Activated CD8-positive, alpha-beta T cell treated with anti-CD3 and anti-CD28 coated beads for 36 hours (primary cell): ENCODE results near the gene MYO10. TPM values are rescaled to one million over a fixed set of nuclear protein-coding genes. Genes with fewer than 3 reads are reported as not detected.

Experiments used
- ATAC-seq: fragments of 200-7000 bp; cut with Tn5 transposase; one replicate; pipeline ENCODE4 v1.10.0; 2021; ENCODE audit warnings: mild to moderate bottlenecking, moderate library complexity
- CTCF ChIA-PET: fragments of 350-600 bp; sonication (Branson Sonifier 250); formaldehyde crosslinking; loops from one replicate; lab custom pipeline; 2021; ENCODE audit warnings: antibody characterized with exemption; lab: Charles Lee
- POLR2A ChIA-PET: fragments of 350-600 bp; sonication (Branson Sonifier 250); formaldehyde crosslinking; loops from one replicate; lab custom pipeline; 2021; ENCODE audit warnings: antibody characterized with exemption; lab: Charles Lee
- DNase-seq: peaks from one replicate; pipeline ENCODE4 v3.0.0-alpha.2; 2020
- H3K27ac Mint-ChIP-seq: one replicate; pipeline ENCODE4 v1.8.0; 2021; ENCODE audit warnings: mild to moderate bottlenecking, mixed read lengths
- H3K27me3 Mint-ChIP-seq: one replicate; pipeline ENCODE4 v1.8.0; 2021; ENCODE audit warnings: mixed read lengths
- H3K36me3 Mint-ChIP-seq: one replicate; pipeline ENCODE4 v1.8.0; 2021; ENCODE audit warnings: low read depth, mixed read lengths
- H3K4me1 Mint-ChIP-seq: one replicate; pipeline ENCODE4 v1.8.0; 2021; ENCODE audit warnings: low read depth, mixed read lengths
- H3K4me3 Mint-ChIP-seq: one replicate; pipeline ENCODE4 v1.8.0; 2021; ENCODE audit warnings: mild to moderate bottlenecking, moderate library complexity, mixed read lengths
- H3K9me3 Mint-ChIP-seq: one replicate; pipeline ENCODE4 v1.8.0; 2021; ENCODE audit warnings: mixed read lengths
- intact Hi-C: fragments of 100-400 bp; cut with micrococcal nuclease; formaldehyde crosslinking; loops from one replicate; pipeline ENCODE4 v1.10.0; 2022
- total RNA-seq, 2 experiments: library from RNA; stranded (reverse); gene quantifications; one replicate each; pipeline ENCODE4 v1.2.3, GENCODE V29; 2021
- TF ChIP-seq, protein P1 (sequence below): fragments of 200-600 bp; IDR thresholded peaks from one replicate; pipeline ENCODE4 v1.8.0; 2022; ENCODE audit warnings: antibody characterized with exemption, mild to moderate bottlenecking

MYO10 gene
- total RNA-seq, 2 experiments from 2014 or later: 0.09 TPM; not detected in 1

DNA sequence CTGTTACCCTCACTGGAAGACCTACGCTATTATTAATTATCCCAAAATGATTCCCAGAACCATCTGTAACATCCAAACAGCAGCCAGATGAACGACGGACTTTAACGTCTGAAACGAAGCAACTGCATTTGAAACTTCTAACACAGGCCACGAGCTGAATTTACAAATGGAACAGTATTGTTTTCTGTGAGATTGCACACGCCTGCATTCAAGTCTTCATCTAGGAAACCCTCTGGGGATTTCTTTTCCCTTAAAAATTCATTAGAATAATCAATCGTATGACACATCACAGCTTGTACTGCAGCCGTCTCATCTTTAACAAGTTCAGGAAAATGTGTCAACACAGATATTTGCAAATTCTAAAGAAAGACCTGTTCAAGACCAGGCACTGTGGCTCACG lies 80.2 kb downstream of the MYO10 start:
- Mint-ChIP-seq H3K9me3 (no peaks in the 10 kb centered on the region), H3K27me3 (no peaks in the 10 kb centered on the region), H3K4me3 (no peak overlapping the region), H3K4me1 (no peaks in the 10 kb centered on the region), H3K36me3 (no peaks in the 10 kb centered on the region), H3K27ac (no peak overlapping the region)
- DNase-seq (no peak), ATAC-seq (no peak)
- TF ChIP-seq, protein P1, sequence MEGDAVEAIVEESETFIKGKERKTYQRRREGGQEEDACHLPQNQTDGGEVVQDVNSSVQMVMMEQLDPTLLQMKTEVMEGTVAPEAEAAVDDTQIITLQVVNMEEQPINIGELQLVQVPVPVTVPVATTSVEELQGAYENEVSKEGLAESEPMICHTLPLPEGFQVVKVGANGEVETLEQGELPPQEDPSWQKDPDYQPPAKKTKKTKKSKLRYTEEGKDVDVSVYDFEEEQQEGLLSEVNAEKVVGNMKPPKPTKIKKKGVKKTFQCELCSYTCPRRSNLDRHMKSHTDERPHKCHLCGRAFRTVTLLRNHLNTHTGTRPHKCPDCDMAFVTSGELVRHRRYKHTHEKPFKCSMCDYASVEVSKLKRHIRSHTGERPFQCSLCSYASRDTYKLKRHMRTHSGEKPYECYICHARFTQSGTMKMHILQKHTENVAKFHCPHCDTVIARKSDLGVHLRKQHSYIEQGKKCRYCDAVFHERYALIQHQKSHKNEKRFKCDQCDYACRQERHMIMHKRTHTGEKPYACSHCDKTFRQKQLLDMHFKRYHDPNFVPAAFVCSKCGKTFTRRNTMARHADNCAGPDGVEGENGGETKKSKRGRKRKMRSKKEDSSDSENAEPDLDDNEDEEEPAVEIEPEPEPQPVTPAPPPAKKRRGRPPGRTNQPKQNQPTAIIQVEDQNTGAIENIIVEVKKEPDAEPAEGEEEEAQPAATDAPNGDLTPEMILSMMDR: no peak
- intact Hi-C loops: no loop called here
- POLR2A ChIA-PET: no interaction called here
- CTCF ChIA-PET: no interaction called here

DNA sequence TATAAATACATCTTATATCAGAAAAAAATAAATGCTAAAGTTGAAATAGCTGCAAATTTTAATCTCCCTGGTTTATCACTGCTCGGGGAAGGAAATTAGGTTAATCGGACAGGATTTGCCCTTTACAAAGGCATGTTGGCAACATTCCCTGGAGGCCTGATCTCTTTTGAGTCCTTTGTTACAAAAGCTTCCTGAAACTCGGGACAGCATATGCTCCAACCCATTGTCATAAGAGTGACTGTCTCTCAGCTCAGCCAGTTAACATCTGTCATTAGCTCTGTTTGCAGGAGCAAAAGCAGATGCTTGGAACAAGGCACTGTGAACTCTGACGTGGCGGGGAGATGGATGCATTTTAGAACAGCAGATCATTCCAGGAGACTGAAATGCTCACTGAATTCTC lies 80.6 kb downstream of the MYO10 start:
- ChIA-PET POLR2A (no interaction called here), CTCF (no interaction called here)
- H3K27me3 Mint-ChIP-seq: peaks cover under 1% of the 10 kb centered on the region
- no peaks in the 10 kb centered on the region for H3K36me3 Mint-ChIP-seq
- no peaks in the 10 kb centered on the region for H3K4me1 Mint-ChIP-seq
- no peak for ATAC-seq
- H3K9me3 Mint-ChIP-seq: no peaks in the 10 kb centered on the region
- no peak for DNase-seq
- TF ChIP-seq, protein P1: no peak
- no peak overlapping the region for H3K4me3 Mint-ChIP-seq
- intact Hi-C loops: no loop called here
- no peak overlapping the region for H3K27ac Mint-ChIP-seq

DNA sequence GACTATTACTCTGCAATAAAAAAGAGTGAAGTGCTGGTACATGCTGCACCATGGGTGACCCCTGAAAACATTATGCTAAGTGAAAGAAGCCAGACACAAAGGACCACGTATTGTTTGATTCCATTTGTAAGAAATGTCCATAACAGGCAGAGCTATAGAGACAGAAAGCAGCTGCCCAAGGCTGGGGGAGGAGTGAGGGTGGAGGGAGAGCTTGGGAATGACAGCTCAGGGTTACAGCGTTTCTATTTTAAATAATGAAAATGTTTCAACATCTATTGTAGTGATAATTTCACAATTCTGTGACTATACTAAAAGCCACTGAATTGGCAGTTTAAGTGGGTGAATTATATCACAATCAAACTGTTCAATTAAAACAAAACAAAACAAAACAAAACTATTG lies 81.7 kb downstream of the MYO10 start:
- Mint-ChIP-seq H3K36me3 (no peaks in the 10 kb centered on the region), H3K4me3 (no peak overlapping the region), H3K27ac (no peak overlapping the region), H3K27me3 (peaks cover 1% of the 10 kb centered on the region), H3K9me3 (no peaks in the 10 kb centered on the region), H3K4me1 (no peaks in the 10 kb centered on the region)
- TF ChIP-seq, protein P1: no peak
- DNase-seq (no peak), ATAC-seq (no peak)
- intact Hi-C loops: no loop called here
- ChIA-PET CTCF (no interaction called here), POLR2A (no interaction called here)

DNA sequence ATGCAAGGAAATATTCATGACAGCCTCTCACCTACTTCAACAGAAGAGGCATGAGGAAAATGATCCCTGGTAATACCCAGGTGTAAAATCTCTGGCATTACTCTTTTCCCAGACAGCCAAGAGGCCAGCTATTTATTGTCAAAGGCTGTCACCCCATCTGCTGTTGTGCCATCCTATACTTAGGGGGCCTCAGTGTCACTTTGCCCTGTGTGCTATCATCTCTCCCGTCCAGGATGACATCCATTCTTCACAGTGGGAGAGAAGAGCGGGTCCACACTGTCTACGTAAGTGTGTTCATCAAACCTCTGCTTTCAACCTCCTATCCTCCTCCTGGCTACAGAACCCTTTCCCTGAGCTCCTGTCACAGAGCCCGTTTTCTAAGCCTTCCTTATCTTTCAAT lies 82.6 kb downstream of the MYO10 start:
- no peaks in the 10 kb centered on the region for H3K9me3 Mint-ChIP-seq
- DNase-seq (no peak), ATAC-seq (no peak)
- H3K27me3 Mint-ChIP-seq: peaks cover 1% of the 10 kb centered on the region
- intact Hi-C loops: no loop called here
- H3K4me1 Mint-ChIP-seq: no peaks in the 10 kb centered on the region
- ChIA-PET POLR2A (no interaction called here), CTCF (no interaction called here)
- H3K4me3 Mint-ChIP-seq: no peak overlapping the region
- no peaks in the 10 kb centered on the region for H3K36me3 Mint-ChIP-seq
- TF ChIP-seq, protein P1: no peak
- H3K27ac Mint-ChIP-seq: no peak overlapping the region

DNA sequence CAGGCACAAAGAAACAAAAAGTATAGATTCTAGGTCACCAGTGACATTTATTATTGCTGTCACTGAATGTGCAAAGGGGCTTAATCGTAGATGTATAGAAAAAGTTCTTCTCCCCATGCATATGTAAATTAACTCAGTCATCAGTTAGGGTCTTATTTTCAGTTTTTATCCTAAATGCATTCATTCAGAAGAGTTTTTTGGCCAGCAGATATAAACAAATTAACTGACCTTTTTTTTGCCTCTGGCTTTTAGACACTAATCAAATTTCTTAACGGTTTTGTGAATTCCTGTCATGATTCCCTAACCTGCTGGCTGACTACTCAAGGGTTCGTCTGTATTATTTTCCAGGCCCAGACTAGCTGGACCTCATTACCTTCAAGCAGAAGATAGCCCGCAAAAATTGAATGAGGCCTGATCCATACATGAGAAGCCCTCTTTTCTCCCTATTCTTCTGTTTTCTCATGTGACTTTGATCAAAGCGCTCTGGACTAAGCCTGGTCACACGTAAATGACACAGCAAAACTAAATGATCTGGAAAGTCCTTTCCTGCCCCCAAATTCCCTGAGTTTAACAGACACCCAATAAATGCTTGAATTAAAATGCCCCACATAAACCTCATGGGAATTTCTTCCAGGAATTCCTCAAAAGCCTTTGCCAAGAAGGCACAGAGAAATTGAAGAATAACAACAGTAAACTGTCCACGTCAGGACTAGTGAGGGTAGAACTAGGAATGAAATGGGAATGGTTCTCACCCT lies 83.7 kb downstream of the MYO10 start:
- TF ChIP-seq, protein P1: no peak
- ATAC-seq: no peak
- no peaks in the 10 kb centered on the region for H3K4me1 Mint-ChIP-seq
- ChIA-PET CTCF (no interaction called here), POLR2A (no interaction called here)
- H3K9me3 Mint-ChIP-seq: no peaks in the 10 kb centered on the region
- no peak for DNase-seq
- intact Hi-C loops: no loop called here
- no peak overlapping the region for H3K4me3 Mint-ChIP-seq
- H3K27me3 Mint-ChIP-seq: peaks cover 1% of the 10 kb centered on the region
- no peak overlapping the region for H3K27ac Mint-ChIP-seq
- no peaks in the 10 kb centered on the region for H3K36me3 Mint-ChIP-seq
